ENCODE results near the gene NFATC3. TPM values are rescaled to one million over a fixed set of nuclear protein-coding genes. Genes with fewer than 3 reads are reported as not detected.
"Not testable (repeated sequence)": the region's sequence is repeated elsewhere in the genome, so short reads cannot be mapped to it uniquely, and the experiment has no call there.

The NFATC3 gene
- total and polyA plus RNA-seq, 8 donors = 5.5 to 385 (median 20.6) TPM

DNA sequence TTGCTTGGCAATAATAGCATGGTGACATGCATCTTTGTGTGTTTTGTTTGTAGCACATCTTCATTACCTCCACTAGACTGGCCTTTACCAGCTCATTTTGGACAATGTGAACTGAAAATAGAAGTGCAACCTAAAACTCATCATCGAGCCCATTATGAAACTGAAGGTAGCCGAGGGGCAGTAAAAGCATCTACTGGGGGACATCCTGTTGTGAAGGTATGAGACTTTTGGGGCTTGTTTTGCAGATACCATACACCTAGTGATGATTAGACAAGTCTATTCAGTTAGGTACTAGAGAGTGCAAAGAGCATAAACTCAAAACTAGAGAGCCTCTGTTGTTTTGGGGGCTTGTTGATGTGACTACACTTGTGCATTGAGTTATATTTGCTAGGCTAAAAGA, 41.2 kb downstream of the NFATC3 start:
- WGBS, 5 donors = 81 to 94% (median 86%) methylated on average over 2 of the region's 2 CpGs
- no peak for TF ChIP-seq POLR2AphosphoS5 (IDR thresholded peaks at IDR 0.05)
- no peak for TF ChIP-seq EP300 (IDR thresholded peaks at IDR 0.05)
- TF ChIP-seq POLR2A (IDR thresholded peaks at IDR 0.05) = no peak
- TF ChIP-seq, protein P1, sequence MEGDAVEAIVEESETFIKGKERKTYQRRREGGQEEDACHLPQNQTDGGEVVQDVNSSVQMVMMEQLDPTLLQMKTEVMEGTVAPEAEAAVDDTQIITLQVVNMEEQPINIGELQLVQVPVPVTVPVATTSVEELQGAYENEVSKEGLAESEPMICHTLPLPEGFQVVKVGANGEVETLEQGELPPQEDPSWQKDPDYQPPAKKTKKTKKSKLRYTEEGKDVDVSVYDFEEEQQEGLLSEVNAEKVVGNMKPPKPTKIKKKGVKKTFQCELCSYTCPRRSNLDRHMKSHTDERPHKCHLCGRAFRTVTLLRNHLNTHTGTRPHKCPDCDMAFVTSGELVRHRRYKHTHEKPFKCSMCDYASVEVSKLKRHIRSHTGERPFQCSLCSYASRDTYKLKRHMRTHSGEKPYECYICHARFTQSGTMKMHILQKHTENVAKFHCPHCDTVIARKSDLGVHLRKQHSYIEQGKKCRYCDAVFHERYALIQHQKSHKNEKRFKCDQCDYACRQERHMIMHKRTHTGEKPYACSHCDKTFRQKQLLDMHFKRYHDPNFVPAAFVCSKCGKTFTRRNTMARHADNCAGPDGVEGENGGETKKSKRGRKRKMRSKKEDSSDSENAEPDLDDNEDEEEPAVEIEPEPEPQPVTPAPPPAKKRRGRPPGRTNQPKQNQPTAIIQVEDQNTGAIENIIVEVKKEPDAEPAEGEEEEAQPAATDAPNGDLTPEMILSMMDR (IDR thresholded peaks at IDR 0.05) = no peak

DNA sequence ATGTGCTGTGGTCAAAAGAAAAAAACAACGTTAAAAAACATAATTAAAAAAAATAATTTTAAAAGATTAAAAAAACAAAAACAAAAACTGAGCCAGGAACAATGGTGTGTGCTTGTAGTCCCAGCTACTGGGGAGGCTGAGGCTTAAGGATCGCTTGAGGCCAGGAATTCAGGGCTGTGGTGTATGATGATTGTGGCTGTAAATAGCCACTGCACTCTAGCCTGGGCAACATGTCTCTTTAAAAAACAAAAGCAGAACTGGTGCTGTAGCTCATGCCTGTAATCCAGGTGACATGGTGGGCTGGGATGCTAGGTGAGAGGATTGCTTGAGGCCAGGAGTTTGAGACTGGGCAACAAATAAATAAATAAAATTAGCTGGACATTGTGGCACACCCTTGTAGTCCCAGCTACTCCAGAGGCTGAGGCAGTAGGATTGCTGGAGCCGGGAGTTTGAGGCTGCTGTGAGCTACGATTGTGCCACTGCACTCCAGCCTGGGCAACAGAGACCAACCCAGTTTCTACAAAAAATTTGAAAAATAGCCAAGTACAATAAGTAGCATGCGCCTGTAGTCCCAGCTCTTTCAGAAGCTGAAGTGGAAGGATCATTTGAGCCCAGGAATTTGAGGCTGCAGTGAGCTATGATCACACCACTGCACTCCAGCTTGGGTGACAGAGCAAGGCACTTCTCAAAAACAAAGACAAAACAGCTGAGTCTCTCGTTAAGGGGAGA, 43.6 kb downstream of the NFATC3 start:
- Histone ChIP-seq H3K4me3 (no peak overlapping the region), H3K27ac (no peak overlapping the region), H3K4me1 (peaks cover 0 to 27% (median 15%) of the 10 kb centered on the region in 4 donors), H3K27me3 (no peaks in the 10 kb centered on the region), H3K9me3 (no peaks in the 10 kb centered on the region), H3K36me3 (peaks cover 6 to 15% (median 13%) of the 10 kb centered on the region in 4 donors)
- intact Hi-C loops (cut with DNase I; ENCODE audit: low total_unique reads) = no loop called here
- TF ChIP-seq POLR2A (IDR thresholded peaks at IDR 0.05) = no peak
- no peak for TF ChIP-seq EP300 (IDR thresholded peaks at IDR 0.05)
- TF ChIP-seq, protein P1 (IDR thresholded peaks at IDR 0.05) = no peak
- TF ChIP-seq POLR2AphosphoS5 (IDR thresholded peaks at IDR 0.05) = no peak
- WGBS, 5 donors = 48 to 56% (median 51%) methylated on average over 6 of the region's 6 CpGs
- no peak for DNase-seq

More for the DNA sequence above, 41.2 kb downstream of the NFATC3 start:
- Histone ChIP-seq H3K27me3 (no peaks in the 10 kb centered on the region), H3K4me1 (peaks cover 0 to 11% (median 4%) of the 10 kb centered on the region in 4 donors), H3K36me3 (peaks cover 6 to 19% (median 14%) of the 10 kb centered on the region in 4 donors), H3K27ac (no peak overlapping the region), H3K4me3 (no peak overlapping the region), H3K9me3 (no peaks in the 10 kb centered on the region)
- no peak for DNase-seq
- intact Hi-C loops (cut with DNase I; ENCODE audit: low total_unique reads) = no loop called here

DNA sequence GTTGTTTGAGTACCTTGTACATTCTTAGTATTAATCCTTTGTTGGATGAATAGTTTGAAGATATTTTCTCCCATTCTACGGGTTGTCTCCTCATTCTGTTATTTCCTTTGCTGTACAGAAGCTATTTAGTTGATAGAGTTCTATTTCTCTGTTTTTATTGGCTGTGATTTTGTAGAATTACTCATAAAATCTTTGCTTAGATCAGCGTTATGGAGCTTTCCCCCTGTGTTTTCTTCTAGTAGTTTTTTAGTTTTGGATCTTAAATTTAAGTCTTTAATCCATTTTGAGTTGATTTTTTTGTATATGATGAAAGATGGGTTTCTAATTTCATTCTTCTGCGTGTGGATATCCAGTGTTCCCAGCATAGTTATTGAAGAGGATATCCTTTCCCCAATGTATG, 45.4 kb downstream of the NFATC3 start:
- no peak for DNase-seq
- no peaks in the 10 kb centered on the region for H3K27me3 ChIP-seq
- no peak overlapping the region for H3K4me3 ChIP-seq
- TF ChIP-seq, protein P1 (IDR thresholded peaks at IDR 0.05) = no peak
- TF ChIP-seq EP300 (IDR thresholded peaks at IDR 0.05) = no peak
- no peak for TF ChIP-seq POLR2A (IDR thresholded peaks at IDR 0.05)
- no peak for TF ChIP-seq POLR2AphosphoS5 (IDR thresholded peaks at IDR 0.05)
- 90 to 96% (median 93%) methylated on average over 3 of the region's 3 CpGs for WGBS, 5 donors
- H3K27ac ChIP-seq = no peak overlapping the region
- no peaks in the 10 kb centered on the region for H3K9me3 ChIP-seq
- H3K4me1 ChIP-seq = peaks cover 0 to 27% (median 15%) of the 10 kb centered on the region in 4 donors
- H3K36me3 ChIP-seq = peaks cover 6 to 15% (median 13%) of the 10 kb centered on the region in 4 donors
- intact Hi-C loops (cut with DNase I; ENCODE audit: low total_unique reads) = no loop called here

DNA sequence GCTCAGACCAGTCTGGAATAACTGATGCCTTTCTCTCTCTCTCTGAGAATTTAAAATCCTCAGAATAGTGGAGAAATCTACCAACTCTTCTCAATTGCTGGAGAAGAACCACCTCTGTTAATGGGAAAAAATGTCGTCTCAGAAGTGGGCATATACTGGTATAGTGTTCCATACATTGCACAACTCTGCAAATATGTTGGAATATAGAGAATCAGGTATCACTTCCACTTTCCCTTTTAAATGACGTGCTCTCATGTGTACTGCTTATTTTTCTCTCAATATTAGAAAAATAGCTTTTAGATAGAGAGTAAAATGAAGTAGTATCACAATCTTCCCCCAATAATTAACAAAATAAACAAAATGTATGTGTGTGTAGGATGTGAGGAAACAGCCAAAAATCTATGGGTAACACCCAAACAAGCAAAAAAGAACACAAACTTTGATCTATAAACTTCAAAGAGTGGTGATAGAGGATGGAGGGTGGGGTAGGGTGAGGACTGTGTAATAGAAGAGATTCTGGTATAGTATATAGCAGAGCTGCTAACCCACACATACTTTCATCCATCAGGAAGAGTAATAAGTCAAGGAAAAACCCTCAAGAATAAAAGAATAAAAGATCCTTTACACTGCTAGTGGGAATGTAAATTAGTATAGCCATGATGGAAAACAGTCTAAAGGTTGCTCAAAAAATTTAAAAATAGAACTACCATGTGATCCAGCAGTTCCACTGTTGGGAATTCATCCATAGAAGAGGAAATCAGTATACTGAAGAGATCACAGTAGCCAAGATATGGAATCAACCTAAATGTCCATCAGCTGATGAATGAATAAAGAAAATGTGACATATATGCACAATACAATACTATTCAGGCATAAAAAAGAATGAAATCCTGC, 46.9 kb downstream of the NFATC3 start:
- Histone ChIP-seq H3K4me1 (peaks cover 0 to 27% (median 15%) of the 10 kb centered on the region in 4 donors), H3K36me3 (peaks cover 0 to 9% (median 2%) of the 10 kb centered on the region in 4 donors), H3K4me3 (no peak overlapping the region), H3K27ac (no peak overlapping the region), H3K9me3 (no peaks in the 10 kb centered on the region), H3K27me3 (no peaks in the 10 kb centered on the region)
- TF ChIP-seq EP300 (IDR thresholded peaks at IDR 0.05) (no peak), POLR2A (IDR thresholded peaks at IDR 0.05) (no peak), POLR2AphosphoS5 (IDR thresholded peaks at IDR 0.05) (no peak)
- TF ChIP-seq, protein P1 (IDR thresholded peaks at IDR 0.05) = no peak
- intact Hi-C loops (cut with DNase I; ENCODE audit: low total_unique reads) = no loop called here
- 77 to 85% (median 82%) methylated on average over 2 of the region's 2 CpGs for WGBS, 5 donors
- DNase-seq = no peak

DNA sequence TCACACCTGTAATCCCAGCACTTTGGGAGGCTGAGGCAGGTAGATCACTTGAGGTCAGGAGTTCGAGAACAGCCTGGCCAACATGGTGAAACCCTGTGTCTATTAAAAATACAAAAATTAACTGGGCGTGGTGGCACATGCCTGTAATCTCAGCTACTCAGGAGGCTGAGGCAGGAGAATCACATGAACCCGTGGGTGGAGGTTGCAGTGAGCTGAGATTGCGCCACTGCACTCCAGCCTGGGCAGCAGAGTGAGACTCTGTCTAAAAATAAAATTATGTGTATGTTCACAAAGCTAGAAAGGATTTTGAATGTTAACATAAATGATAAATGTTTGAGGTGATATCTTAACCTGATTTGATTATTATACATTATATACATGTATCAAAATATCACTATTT, 47.8 kb downstream of the NFATC3 start:
- intact Hi-C loops (cut with DNase I; ENCODE audit: low total_unique reads) = not testable (repeated sequence)
- WGBS, 5 donors = 92 to 98% (median 95%) methylated on average over 4 of the region's 4 CpGs

More for the DNA sequence above, 47.8 kb downstream of the NFATC3 start:
- DNase-seq, H3K27ac ChIP-seq, H3K9me3 ChIP-seq, H3K36me3 ChIP-seq, H3K27me3 ChIP-seq, H3K4me3 ChIP-seq: not testable (repeated sequence)
- H3K4me1 ChIP-seq = peaks cover 0 to 27% (median 15%) of the 10 kb centered on the region in 4 donors
